OCI-LY1 (cell line): ENCODE measurements around the gene NDRG2.

Experiments
- H2AFZ ChIP-seq: fragments of 200-600 bp; sonication (generic), shearing (Covaris generic); 2 replicates; pipeline ENCODE4 v1.6.0; 2014; ENCODE audit warnings: antibody characterized with exemption, mild to moderate bottlenecking, low read length
- H3F3A ChIP-seq: fragments of 200-600 bp; sonication (generic), shearing (Covaris generic); 2 replicates; pipeline ENCODE4 v1.6.0; 2014; ENCODE audit warnings: mild to moderate bottlenecking, antibody characterized with exemption, low read length, moderate library complexity; ENCODE audit not compliant: insufficient read depth
- H3K27ac ChIP-seq: fragments of 200-600 bp; sonication (generic); 2 replicates; pipeline ENCODE4 v1.5.1; 2014; ENCODE audit warnings: low read length, mixed run types, mild to moderate bottlenecking, low read depth; ENCODE audit not compliant: poor library complexity, severe bottlenecking
- H3K27me3 ChIP-seq: fragments of 200-600 bp; sonication (generic); 2 replicates; pipeline ENCODE4 v1.6.0; 2014; ENCODE audit warnings: antibody characterized with exemption, mild to moderate bottlenecking, low read length, moderate library complexity; ENCODE audit not compliant: insufficient read depth
- H3K36me3 ChIP-seq: fragments of 200-600 bp; sonication (generic); 2 replicates; pipeline ENCODE4 v1.6.1; 2014; ENCODE audit warnings: mild to moderate bottlenecking, antibody characterized with exemption, low read length, moderate library complexity, mixed read lengths; ENCODE audit not compliant: insufficient read depth
- H3K4me1 ChIP-seq: fragments of 200-600 bp; sonication (generic); 2 replicates; pipeline ENCODE4 v1.5.1; 2014; ENCODE audit warnings: mild to moderate bottlenecking, low read length, moderate library complexity; ENCODE audit not compliant: insufficient read depth, severe bottlenecking
- H3K4me2 ChIP-seq: fragments of 200-600 bp; sonication (generic), shearing (Covaris generic); 2 replicates; pipeline ENCODE4 v1.6.1; 2014; ENCODE audit warnings: low read length
- H3K4me3 ChIP-seq: fragments of 200-600 bp; sonication (generic); 2 replicates; pipeline ENCODE4 v1.5.1; 2014; ENCODE audit warnings: low read length, low read depth, mild to moderate bottlenecking, mixed read lengths; ENCODE audit not compliant: poor library complexity, severe bottlenecking
- H3K79me2 ChIP-seq: fragments of 200-600 bp; shearing (Covaris generic); 2 replicates; pipeline ENCODE4 v1.6.1; 2016; ENCODE audit warnings: mixed run types, low read length, mixed read lengths; ENCODE audit not compliant: insufficient read depth
- H3K9ac ChIP-seq: fragments of 200-600 bp; sonication (generic), shearing (Covaris generic); 2 replicates; pipeline ENCODE4 v1.6.1; 2014; ENCODE audit warnings: mild to moderate bottlenecking, low read length, mixed read lengths
- H3K9me2 ChIP-seq: fragments of 200-600 bp; sonication (generic), shearing (Covaris generic); 2 replicates; pipeline ENCODE4 v1.6.1; 2014; ENCODE audit warnings: low read depth, mild to moderate bottlenecking, low read length, mixed read lengths
- H3K9me3 ChIP-seq: fragments of 200-600 bp; shearing (Covaris generic); 2 replicates; pipeline ENCODE4 v1.6.1; 2014; ENCODE audit warnings: low read length, mixed read lengths
- H4K20me1 ChIP-seq: fragments of 200-600 bp; sonication (generic), shearing (Covaris generic); 2 replicates; pipeline ENCODE4 v1.6.0; 2016; ENCODE audit warnings: mild to moderate bottlenecking, low read length; ENCODE audit not compliant: insufficient read depth
- CTCF ChIP-seq: fragments of 200-600 bp; sonication (generic), shearing (Covaris generic); IDR thresholded peaks from 2 replicates; pipeline ENCODE4 v1.5.1; 2017; ENCODE audit warnings: mild to moderate bottlenecking, antibody characterized with exemption, low read length, moderate library complexity, mixed read lengths
- EZH2 ChIP-seq: fragments of 200-600 bp; sonication (generic), shearing (Covaris generic); IDR thresholded peaks from 2 replicates; pipeline ENCODE4 v1.8.0; 2017; ENCODE audit warnings: borderline replicate concordance, mixed run types, mild to moderate bottlenecking, antibody characterized with exemption, low read length, moderate library complexity, mixed read lengths

Gene NDRG2

GRCh38 chr14:21066882-21067502 is 42.1 kb upstream of the NDRG2 start:
- Histone ChIP-seq H3K79me2 (no peaks in the 10 kb centered on the region), H3K4me2 (no peak overlapping the region), H3K27me3 (peaks cover 10% of the 10 kb centered on the region), H3K9ac (no peak overlapping the region), H4K20me1 (no peaks in the 10 kb centered on the region), H2AFZ (no peak overlapping the region), H3K9me3 (no peaks in the 10 kb centered on the region), H3F3A (no peaks in the 10 kb centered on the region), H3K4me3 (no peak overlapping the region), H3K9me2 (no peaks in the 10 kb centered on the region), H3K36me3 (no peaks in the 10 kb centered on the region), H3K4me1 (peaks cover 22% of the 10 kb centered on the region), H3K27ac (no peak overlapping the region)
- TF ChIP-seq CTCF: peak; percentile 36; the same call in 1 of the 2 replicates
- TF ChIP-seq EZH2: no peak

- Histone ChIP-seq H3K4me1 (no peaks in the 10 kb centered on the region), H3K9me3 (no peaks in the 10 kb centered on the region), H3K36me3 (no peaks in the 10 kb centered on the region), H3K9me2 (no peaks in the 10 kb centered on the region), H4K20me1 (no peaks in the 10 kb centered on the region), H3K27ac (no peak overlapping the region), H3K4me3 (no peak overlapping the region), H3K27me3 (no peaks in the 10 kb centered on the region), H3K9ac (no peak overlapping the region), H3K4me2 (no peak overlapping the region), H2AFZ (no peak overlapping the region), H3K79me2 (no peaks in the 10 kb centered on the region), H3F3A (no peaks in the 10 kb centered on the region)
- TF ChIP-seq EZH2 (no peak), CTCF (no peak)
Measured at GRCh38 chr14:21063479-21063878, 38.6 kb upstream of the NDRG2 start.

GRCh38 chr14:21061347-21061668 is 36.4 kb upstream of the NDRG2 start:
- Histone ChIP-seq H3F3A (no peaks in the 10 kb centered on the region), H3K9me3 (no peaks in the 10 kb centered on the region), H3K4me2 (no peak overlapping the region), H3K4me1 (no peaks in the 10 kb centered on the region), H3K4me3 (no peak overlapping the region), H2AFZ (no peak overlapping the region), H4K20me1 (no peaks in the 10 kb centered on the region), H3K27ac (no peak overlapping the region), H3K9me2 (no peaks in the 10 kb centered on the region), H3K27me3 (no peaks in the 10 kb centered on the region), H3K79me2 (no peaks in the 10 kb centered on the region), H3K9ac (no peak overlapping the region), H3K36me3 (no peaks in the 10 kb centered on the region)
- no peak for TF ChIP-seq EZH2
- TF ChIP-seq CTCF: no peak
